Ureter (tissue), 1 donor: ENCODE measurements around the gene HOOK2. TPM values are rescaled to one million over a fixed set of nuclear protein-coding genes. Genes with fewer than 3 reads are reported as not detected.
A peak's percentile ranks its signal among the peaks of the same experiment; 100 is the strongest.
"Not testable (repeated sequence)": the region's sequence is repeated elsewhere in the genome, so short reads cannot be mapped to it uniquely, and the experiment has no call there.

Source experiments
- DNase-seq: peaks from one replicate; pipeline ENCODE4 v3.0.0-alpha.2; 2020; ENCODE audit warnings: low spot score
- total RNA-seq: library from RNA; stranded (reverse); gene quantifications from one replicate; pipeline ENCODE4 v1.2.4, GENCODE V29; 2023
- donor health status: DM: yes; HTN: yes; CAD: no.

The HOOK2 gene
- total RNA-seq, 1 donor from 2014 or later, result 79.0 TPM

DNA sequence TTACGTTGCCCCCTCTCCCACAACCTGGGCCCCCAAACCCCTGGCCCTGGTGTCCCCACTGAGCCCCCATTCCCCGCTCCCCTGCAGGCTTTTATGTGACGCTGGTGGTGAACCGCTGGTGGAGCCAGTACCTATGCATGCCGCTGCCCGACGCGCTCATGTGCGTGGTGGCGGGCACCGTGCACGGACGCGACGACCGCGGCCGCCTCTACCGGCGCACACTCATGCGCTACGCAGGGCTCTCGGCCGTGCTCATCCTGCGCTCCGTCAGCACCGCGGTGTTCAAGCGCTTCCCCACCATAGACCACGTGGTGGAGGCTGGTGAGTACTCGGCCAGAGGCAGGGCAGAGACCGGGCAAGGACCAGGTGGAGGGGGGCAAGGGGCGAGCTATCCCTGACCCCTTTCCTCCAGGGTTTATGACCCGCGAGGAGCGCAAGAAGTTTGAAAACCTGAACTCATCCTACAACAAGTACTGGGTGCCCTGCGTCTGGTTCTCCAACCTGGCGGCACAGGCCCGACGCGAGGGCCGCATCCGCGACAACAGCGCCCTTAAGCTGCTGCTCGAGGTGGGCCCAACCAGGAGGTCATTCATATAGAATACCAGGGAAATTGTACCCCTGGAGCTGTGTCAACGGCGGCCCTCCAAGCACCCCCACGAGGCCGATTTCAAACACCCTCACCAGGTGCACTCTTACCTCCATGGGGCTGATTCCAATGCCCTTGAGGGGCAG, 20.7 kb downstream of the HOOK2 start:
- DNase-seq, result no peak

DNA sequence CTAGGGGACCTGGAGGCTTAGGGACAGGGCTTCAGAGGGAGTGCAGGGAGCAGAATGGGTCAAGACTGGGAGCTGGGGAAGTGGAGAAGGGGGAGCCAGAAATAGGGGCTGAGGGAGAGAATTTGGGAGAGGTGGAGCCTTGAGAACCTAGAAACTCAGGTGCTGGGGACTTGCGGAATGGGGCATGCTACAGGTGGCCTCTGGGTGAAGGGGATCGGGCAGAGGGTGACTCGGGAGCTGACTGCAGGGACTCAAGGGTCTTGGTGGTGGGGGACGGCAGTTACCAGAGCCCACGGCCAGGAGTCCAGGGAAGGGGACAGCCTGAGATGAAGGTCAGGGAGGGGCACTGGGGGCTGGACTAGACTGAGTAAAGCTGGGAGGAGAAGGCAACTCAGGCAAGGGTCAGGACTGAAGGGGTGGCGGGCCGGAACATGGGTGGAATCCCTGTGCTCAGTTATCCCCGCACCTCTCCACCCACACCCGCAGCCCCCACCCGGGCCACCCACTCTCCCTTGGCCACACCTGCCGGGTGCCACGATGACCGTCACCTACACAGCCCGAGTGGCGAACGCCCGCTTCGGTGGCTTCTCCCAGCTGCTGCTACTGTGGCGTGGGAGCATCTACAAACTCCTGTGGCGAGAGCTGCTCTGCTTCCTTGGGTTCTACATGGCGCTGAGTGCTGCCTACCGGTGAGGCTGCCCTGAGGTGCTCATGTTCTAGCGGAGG, 23.1 kb downstream of the HOOK2 start:
- no peak for DNase-seq

DNA sequence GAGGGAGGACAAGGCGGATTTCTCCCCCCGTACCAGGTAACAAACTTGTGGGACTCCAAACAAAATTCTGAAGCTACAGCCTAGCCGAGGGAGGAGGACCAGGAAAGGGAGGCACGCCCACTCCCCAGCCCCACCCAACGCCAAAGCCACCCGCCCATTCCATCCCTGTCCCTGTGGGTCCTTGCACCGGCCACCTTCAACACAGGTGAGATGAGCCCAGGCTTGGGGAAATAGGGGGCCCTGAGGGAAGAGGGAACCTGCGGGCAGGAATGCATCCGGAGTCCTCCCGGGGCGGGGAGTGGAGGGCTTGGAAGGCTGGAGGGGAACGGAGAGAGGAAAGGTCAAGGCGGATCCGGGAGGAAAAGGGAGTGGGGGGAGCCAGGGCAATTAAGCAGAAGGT, 23.7 kb downstream of the HOOK2 start, which contains the start of gene BEST2:
Gene BEST2 (plus strand): TSS at position 157 of the 400 bp plus-strand sequence. CDS start 802 bp downstream, outside the sequence.
- no peak for DNase-seq

DNA sequence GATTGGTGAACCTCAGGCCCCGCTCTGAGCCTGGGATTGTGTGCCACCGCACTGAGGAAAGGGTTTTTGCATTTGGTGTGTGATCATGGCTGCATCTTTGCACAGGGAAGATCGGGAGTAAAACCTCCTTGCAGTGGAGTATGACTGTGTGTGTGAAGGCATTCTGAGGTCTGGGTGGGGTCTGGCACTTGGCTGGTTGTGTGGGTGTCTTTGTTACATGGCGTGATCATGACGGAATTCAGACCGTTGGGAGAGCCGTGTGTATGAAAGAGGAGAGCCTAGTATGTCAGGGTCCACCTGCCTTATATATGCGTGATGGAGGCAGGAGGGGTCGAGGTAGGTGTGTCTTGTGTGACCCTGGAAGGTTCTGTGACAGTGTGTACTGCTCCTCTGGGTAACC, 24.5 kb downstream of the HOOK2 start:
- DNase-seq, result no peak

DNA sequence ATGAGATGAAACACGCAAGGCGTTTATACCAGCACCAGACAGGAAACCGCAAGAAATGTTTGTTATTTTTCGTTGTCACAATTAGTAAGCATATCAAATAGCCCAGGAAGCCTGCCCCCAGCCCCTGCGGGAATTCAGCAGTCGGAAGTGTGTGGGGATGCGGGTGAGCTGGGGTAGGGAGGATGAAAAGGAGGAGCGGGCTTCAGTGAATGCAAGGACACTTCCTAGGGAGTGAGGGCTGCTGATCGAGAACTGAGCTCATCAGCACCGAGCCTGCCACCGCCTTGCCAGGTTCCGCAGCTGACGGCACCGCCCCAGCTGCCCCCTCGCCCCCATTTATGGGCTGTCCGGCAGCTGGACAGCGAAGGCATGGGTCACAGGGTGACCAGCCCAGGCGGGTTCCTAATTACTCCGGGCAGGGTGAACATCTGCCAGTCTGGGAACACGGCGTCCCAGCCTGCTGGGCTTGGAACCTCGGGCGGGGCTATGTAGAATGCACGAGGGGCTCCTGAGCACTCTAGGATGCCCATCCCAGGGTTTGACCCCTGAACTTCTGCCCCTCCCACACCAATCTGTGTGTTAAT, 25.3 kb downstream of the HOOK2 start:
- DNase-seq, result no peak

DNA sequence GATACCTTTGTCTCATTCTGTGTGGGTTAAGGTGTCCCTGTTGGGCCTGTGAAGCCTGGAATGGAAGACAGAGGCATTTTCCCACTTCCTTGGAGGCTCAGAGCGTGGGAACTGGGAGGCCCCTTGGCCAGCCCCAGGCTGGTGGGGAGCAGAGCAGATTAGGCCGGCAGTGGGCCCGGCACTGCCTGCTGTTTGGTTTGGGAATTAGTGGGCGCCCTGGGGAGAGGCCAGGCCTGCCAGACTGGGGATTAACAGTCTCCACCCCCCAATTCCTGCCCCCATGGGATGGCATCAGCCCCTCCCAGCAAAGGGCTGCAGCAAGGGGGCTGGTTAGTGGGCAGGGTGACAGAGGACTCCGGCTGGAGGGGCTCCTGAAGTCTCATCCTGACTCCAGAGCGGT, 26.9 kb downstream of the HOOK2 start:
- no peak for DNase-seq

DNA sequence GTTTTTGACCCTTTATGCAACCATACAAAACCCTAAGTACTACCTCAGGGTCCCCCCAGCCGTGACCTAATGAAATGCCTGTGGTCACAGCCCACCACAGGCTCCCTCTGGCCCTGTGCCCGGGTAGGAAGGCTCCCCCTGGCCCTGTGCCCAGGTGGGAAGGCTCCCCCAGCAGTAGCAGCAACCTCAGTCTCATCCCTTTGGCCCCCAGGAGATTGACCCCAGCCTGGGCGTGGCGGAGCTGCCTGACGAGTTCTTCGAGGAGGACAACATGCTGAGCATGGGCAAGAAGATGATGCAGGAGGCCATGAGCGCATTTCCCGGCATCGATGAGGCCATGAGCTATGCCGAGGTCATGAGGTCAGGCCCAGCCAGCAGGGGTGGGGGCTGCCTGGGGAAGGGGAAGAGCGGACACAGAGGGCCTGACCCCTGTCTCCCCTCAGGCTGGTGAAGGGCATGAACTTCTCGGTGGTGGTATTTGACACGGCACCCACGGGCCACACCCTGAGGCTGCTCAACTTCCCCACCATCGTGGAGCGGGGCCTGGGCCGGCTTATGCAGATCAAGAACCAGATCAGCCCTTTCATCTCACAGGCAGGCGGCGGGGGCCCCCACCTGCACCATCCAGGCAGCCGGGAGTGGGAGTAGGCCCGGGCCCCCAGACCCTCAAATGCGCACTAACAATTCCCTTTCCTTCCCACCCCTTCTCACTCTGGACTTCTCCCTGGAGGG, 30.0 kb downstream of the HOOK2 start:
- DNase-seq, result no peak

DNA sequence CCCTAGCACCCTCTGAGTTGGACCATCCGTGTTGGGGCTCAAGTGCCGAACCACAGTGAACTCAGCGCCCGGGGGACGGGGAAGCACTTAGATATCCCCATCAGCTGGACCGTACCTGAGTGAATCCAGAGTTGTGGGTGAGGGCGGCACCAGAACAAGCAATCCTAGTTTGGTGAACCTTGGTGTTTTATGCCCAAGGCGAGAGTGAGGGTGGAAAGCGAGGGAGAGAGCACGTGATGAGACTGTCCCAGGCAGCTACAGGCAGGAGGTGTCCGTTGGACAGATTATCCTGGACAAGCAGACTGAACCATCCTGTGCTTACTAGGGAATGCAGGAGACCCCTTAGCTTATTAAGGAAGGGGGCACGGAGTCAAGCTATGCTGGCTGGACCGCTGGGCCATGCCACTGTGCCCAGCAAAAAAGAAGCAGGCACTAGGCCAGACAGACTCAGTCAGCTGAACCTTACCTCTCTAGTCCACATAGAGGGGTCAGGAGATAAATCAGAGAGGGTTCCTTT, 37.5 kb downstream of the HOOK2 start:
- DNase-seq, result no peak

DNA sequence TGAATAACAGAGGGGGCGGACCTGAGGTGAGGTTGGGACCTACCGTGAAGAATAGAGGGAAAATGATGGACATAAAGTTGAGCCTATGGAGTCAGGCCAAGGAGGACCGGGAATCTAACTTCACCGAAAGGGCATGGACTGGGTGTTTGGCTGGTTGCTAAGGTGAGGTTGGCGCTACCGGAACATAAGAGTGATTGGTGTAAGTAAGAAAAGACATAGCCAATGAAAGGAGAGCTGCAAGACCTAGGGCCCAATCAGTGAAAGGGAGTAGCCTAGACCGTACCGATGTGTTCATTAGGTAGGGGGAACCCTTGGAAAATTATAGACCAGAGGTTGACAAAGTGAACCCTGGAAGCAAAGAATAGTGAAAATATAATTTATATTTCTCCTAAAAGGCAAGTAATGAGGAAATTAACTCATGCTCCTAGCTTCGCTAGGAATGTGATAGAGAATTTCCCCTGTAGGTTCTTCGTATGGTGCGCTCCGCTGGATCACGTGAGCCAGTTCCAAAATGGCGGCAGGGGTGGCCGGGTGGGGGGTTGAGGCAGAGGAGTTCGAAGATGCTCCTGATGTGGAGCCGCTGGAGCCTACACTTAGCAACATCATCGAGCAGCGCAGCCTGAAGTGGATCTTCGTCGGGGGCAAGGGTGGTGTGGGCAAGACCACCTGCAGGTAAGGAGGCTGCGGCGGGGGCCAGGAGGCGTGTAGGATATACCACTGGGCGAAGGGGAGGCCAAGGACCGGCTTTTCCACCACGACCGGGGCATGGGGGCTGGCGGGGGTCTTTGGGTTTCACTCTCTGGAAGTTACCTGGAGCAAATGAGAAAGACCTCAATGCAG, 38.1 kb downstream of the HOOK2 start, which contains the start of gene GET3:
Gene GET3 (plus strand): TSS at position 503 of the 840 bp plus-strand sequence. CDS start 9 bp downstream, at position 512.
- peak; percentile 95 for DNase-seq

DNA sequence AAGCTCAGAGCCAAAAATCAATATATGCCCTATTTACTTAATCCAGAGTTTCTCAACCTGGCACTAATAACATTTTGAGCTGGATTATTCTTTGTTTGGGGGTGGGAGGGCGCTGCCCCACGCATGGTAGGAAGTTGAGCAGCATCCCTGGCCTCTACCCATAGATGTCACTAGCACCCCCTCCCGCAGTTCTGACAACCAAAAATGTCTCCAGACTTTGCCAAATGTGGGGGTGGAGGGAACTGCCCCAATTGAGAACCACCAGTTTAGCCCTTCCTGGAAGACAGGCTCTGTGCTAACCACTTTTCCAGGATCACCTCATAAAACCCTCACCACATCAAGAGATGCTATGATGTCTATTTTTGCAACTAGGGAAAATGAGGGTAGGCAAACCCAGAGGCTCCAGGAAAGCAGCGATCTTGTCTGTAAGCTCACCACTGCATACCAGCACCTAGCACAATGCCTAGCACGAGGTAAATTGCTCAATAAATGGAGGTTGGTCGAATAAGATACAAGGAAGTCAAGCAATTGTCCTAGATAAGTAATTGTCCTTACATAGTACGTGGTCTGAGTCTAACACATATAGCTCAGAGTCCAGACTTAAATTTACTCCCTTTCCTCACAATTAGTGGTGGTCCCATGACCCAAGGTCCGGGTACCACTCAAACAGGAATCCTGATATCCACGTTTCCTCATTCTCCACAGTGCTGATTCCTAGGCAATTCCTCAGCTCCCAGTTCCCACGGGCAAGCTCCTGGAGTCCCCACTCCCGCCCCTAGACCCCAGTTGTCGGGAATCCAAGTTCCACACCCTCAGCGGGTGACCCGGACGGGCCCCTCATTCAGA, 41.8 kb downstream of the HOOK2 start:
- DNase-seq, result no peak

DNA sequence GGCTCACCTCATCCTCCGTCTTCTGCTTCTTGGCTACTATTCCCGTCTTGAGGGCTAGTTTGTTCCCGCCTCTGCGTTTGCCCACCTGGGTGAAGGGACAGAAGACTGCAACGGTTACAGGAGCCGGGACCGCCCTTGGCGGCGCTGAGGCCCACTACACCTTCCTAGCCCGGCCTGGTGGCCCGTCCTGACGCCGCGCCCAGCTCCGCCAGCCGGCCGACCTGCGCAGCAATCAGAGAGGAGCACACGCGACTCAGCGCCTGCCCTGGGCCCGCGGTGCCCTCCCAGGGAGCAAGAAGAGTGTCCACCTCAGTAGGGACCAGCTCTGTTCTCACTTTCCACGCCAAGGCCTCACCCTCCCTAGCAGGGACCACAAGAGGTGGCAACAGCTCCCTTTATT, 44.0 kb downstream of the HOOK2 start:
- DNase-seq, result no peak

DNA sequence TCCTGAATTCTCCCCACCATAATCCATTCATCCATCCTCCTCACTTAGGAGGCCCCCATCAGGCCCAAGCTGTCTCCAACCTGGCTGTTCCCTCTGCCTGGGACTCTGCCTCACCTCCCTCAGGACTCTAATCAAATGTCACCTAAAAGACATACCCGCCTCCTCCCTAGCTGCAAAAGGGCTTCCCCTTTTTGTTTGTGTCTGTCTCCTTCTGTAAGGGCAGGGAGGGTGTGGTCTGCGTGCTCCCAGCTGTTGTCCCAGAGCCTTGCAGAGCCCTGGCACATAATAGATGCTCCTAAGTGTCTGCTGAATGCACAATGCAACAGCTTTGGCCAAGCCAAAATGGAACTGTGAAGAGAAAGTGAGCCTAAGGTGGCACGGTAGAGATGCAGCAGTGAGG, 45.3 kb downstream of the HOOK2 start:
- no peak for DNase-seq

DNA sequence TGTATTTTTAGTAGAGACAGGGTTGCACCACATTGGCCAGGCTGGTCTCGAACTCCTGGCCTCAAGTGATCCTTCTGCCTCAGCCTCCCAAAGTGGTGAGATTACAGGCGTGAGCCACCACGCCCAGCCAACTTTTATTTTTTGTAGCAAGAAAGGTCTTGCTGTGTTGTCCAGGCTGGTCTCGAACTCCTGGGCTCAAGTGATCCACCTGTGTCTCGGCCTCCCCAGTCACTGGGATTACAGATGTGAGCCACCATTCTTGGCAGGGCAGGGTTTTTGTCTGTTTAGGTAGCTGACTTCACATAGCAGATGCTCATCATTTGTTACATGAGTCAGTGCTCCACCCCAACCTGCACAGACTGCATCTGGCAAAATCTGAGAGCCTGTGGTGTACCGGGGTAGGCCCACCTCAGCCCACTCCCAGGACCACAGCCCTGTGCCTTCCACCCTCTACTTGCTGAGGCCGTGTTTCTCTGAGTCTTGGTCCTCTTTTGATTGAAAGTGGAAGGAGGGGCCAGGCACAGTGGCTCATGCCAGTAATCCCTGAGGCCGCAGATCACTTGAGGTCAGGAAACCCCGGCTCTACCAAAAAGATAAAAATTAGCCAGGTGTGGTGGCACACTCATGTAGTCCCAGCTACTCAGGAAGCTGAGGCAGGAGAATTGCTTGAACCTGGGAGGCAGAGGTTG, 47.5 kb downstream of the HOOK2 start:
- DNase-seq, result no peak

DNA sequence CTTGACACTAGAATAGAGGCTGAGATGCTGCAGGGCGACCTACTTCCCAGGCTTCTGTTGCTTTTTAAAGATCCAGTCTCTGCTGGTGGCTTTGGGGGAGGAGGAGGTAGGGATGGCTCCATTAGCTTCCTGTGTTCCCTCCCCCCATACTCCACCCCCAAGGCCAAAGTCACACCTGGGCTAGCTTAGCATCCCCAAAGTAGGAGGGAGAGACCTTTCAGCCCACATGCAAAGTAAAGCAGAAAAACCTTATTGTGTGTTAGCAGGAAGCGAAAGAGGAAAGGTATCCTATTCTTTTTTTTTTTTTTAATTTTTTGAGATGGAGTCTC, 48.4 kb downstream of the HOOK2 start:
- DNase-seq, result no peak

DNA sequence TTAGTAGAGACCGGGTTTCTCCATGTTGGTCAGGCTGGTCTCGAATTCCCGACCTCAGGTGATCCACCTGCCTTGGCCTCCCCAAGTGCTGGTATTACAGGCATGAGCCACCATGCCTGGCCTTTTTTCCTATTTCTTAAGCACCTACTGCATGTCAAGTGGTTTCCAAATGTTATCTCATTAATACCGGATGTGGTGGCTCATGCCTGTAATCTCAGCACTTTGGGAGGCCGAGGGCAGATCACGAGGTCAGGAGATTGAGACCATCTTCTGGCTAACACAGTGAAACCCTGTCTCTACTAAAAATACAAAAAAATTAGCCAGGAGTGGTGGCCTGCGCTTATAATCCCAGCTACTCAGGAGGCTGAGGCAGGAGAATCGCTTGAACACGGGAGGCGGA, 49.7 kb downstream of the HOOK2 start:
- not testable (repeated sequence) for DNase-seq

DNA sequence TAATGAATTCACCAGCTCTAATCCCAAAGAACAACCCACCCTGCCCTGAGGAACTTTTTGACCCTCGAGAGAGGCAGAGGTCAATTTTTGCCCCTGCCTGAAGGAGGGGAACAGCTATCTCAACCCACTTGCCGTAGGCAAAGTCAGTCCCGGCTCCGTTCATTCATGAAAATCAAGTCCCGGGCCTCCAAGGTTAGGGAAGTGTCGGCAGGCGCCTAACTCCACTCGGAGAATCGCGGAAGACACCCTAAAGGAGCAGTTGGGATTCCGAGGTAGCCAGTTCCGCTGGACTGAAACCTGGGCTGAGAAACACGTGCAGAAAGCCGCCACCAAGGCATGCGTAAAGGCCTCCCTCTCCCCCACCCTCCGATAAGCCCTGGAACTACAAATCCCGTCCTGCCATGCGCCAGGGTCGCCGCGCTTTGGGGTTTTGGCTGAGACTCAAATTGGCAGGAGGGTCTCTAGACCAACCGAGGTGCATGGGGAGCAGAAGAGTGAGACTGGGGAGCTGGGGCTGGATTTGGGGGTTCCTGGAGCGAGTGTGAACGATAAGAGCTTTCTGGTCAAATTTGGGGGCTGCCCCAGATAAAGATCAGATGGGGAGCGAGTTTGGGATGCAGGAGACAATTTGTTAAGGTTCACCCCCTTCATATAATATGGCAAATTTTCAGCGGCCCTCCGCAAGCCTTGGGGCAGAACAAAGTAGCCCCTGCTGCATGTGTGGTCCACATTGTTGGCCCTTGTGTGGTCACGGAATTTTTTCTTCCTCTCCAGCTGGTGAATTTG, 51.5 kb downstream of the HOOK2 start, which contains the start of gene TNPO2:
Gene TNPO2 (minus strand): TSS at position 292 of the 786 bp plus-strand sequence. CDS start 2,955 bp downstream, outside the sequence.
- peak; percentile 64 for DNase-seq

DNA sequence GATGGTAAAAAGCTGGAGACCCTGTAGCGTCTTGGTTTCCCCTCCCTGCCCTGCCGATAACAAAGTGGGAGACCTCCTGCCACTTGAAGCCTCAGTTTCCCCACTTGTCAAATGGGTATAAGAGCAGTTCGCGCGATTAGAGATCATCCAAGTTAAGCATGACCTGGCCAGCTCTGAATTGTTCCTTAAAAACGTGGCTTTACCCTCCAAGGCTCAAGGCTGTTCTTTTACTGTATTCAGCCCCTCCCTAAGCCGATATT, 52.0 kb downstream of the HOOK2 start:
- DNase-seq, result no peak

DNA sequence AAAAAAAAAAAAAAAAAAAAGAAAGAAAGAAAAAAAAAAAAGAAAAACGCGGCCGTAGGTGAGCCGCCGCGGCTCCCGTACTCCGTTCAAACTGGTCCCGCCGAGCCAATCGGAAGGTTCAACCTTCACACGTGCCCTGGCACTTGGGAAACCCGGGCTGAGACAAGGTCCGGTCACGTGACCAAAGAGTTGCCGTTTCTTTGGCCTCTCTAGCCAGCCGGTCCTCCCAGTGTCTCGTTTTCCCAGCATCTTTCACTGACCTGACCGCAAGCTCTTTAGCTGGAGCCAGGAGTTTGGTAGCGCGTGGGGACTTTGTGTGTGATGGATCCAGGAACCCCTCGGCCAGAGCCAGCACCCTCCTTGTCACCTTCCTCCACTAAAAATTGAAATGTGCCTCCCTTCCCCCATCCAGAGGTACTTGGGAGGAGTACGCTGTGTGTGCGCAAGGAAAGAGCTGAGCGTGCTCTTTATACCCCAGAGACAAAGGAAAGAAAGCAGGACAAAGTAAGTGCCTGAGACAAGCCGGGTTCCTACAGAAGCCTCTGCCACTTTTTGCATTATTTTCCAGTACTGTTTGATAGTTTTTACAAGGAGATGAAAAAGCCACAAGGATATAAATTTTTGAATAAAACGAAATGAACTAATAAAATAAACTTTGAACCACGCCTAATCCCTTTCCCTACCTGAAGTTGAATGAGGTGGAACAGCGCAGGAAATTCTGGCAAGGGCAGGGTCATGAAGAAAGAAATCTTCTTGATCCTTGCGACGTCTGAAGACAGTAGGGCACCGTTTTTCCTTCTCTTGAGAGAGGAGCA, 52.6 kb downstream of the HOOK2 start:
- peak; percentile 97 for DNase-seq
